ENCODE data around the gene NSUN2. TPM values are rescaled to one million over a fixed set of nuclear protein-coding genes. Genes with fewer than 3 reads are reported as not detected.
A peak's percentile ranks its signal among the peaks of the same experiment; 100 is the strongest.
"Not testable (repeated sequence)": the region's sequence is repeated elsewhere in the genome, so short reads cannot be mapped to it uniquely, and the experiment has no call there.

NSUN2 gene
- total and polyA plus RNA-seq, 9 donors = 33.2 to 50.2 (median 38.1) TPM

DNA sequence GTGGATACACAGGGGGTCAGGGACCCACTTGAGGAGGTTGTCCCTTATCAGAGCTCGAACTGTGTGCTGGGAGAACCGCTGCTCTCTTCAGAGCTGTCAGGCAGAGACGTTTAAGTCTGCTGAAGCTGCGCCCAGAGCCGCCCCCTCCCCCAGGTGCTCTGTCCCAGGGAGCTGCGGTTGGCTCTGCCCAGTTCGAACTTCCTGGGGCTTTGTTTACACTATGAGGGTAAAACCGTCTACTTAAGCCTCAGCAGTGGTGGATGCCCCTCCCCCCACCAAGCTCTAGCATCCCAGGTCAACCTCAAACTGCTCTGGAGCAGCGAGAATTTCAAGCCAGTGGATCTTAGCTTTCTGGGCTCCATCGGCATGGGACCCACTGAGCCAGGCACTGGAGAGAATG, 16.3 kb upstream of the NSUN2 start:
- Histone ChIP-seq H3K4me3 (ENCODE audit: low read length) (no peak overlapping the region), H3K27ac (ENCODE audit: low read length) (no peak overlapping the region), H3K4me1 (ENCODE audit: control insufficient read depth, insufficient read depth, low read length) (no peaks in the 10 kb centered on the region), H3K36me3 (ENCODE audit: control insufficient read depth, insufficient read depth, low read length) (no peaks in the 10 kb centered on the region), H3K27me3 (ENCODE audit: control insufficient read depth, insufficient read depth, low read length) (no peaks in the 10 kb centered on the region), H3K9me3 (replicated peaks; ENCODE audit: control insufficient read depth, low read depth, low read length) (peaks cover 7% of the 10 kb centered on the region)
- WGBS (ENCODE audit: insufficient coverage) = 78% methylated on average over 6 of the region's 10 CpGs
- DNase-seq = no peak

DNA sequence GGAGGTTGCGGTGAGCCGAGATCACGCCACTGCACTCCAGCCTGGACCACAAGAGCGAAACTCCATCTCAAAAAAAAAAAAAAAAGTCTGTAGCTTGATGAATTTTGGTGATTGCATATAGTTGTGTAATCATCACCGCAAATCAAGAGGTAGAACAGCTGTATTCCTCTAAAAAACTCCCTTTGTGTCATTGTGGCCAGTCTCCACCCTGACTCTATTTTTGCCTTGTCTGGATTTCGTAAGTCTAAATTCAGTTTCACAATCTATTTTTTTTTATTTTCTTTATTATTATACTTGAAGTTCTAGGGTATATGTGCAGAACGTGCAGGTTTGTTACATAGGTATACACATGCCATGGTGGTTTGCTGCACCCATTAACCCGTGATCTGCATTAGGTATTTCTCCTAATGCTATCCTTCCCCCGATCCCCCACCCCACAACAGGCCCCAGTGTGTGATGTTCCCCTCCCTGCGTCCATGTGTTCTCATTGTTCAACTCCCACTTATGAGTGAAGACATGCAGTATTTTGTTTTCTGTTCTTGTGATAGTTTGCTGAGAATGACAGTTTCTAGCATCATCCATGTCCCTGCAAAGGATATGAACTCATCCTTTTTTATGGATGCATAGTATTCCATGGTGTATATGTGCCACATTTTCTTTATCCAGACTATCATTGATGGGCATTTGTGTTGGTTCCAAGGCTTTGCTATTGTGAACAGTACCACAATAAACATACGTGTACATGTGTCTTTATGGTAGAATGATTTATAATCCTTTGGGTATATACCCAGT, 12.9 kb upstream of the NSUN2 start:
- WGBS (ENCODE audit: insufficient coverage) = 80% methylated on average over 1 of the region's 11 CpGs
- H3K4me1 ChIP-seq (ENCODE audit: control insufficient read depth, insufficient read depth, low read length); H3K27me3 ChIP-seq (ENCODE audit: control insufficient read depth, insufficient read depth, low read length); H3K27ac ChIP-seq (ENCODE audit: low read length); DNase-seq; H3K36me3 ChIP-seq (ENCODE audit: control insufficient read depth, insufficient read depth, low read length); H3K9me3 ChIP-seq (replicated peaks; ENCODE audit: control insufficient read depth, low read depth, low read length); H3K4me3 ChIP-seq (ENCODE audit: low read length): not testable (repeated sequence)

DNA sequence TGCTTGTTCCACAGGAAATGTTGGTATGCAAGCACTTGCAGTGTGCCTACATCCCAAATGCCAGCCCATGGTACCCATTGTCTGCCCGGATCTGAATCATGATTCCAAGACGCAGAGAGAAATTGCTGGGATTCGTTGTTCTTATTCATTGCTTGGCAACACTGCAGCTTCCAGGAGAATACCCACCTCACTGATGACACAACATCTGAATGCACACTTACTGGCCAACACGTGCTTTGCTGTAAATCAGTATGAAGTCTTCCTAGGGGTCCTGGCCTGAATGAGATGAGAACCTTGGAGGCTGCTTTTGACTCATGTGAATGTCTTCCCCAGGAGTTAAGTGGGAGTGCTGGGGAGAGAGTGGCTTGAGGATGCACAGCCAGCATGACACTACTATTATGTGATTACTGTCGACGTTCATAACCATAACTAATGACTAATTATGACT, 12.0 kb upstream of the NSUN2 start:
- peaks cover 4% of the 10 kb centered on the region for H3K4me1 ChIP-seq (ENCODE audit: control insufficient read depth, insufficient read depth, low read length)
- H3K36me3 ChIP-seq (ENCODE audit: control insufficient read depth, insufficient read depth, low read length) = no peaks in the 10 kb centered on the region
- no peak for DNase-seq
- no peaks in the 10 kb centered on the region for H3K27me3 ChIP-seq (ENCODE audit: control insufficient read depth, insufficient read depth, low read length)
- H3K27ac ChIP-seq (ENCODE audit: low read length) = no peak overlapping the region
- H3K9me3 ChIP-seq (replicated peaks; ENCODE audit: control insufficient read depth, low read depth, low read length) = peaks cover 5% of the 10 kb centered on the region
- WGBS (ENCODE audit: insufficient coverage) = 94% methylated on average over 2 of the region's 6 CpGs
- no peak overlapping the region for H3K4me3 ChIP-seq (ENCODE audit: low read length)

DNA sequence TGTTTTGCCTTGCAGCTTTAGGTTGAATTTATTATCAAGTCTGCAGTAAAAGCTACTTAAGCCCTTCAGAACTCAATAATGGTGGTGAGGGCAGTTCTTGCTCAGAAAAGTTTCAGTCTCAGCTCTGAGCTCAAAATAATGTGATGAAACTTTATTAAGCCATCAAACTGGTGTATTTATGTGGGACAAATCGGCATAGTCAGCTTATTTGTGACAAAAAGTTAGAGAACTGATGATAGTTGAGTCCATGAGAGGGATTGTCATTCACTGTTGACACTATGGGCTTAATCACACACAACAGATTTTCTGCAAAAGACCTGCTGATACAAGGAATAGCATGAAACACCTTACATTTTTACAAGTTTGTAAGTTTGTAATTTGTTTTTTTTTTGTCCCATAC, 9.8 kb upstream of the NSUN2 start:
- Histone ChIP-seq H3K9me3 (replicated peaks; ENCODE audit: control insufficient read depth, low read depth, low read length) (no peaks in the 10 kb centered on the region), H3K27me3 (ENCODE audit: control insufficient read depth, insufficient read depth, low read length) (no peaks in the 10 kb centered on the region), H3K36me3 (ENCODE audit: control insufficient read depth, insufficient read depth, low read length) (peaks cover 2% of the 10 kb centered on the region), H3K27ac (ENCODE audit: low read length) (no peak overlapping the region), H3K4me1 (ENCODE audit: control insufficient read depth, insufficient read depth, low read length) (peaks cover 4% of the 10 kb centered on the region), H3K4me3 (ENCODE audit: low read length) (no peak overlapping the region)
- WGBS (ENCODE audit: insufficient coverage) = no CpG with 5 or more reads among the region's 1 CpG
- no peak for DNase-seq

DNA sequence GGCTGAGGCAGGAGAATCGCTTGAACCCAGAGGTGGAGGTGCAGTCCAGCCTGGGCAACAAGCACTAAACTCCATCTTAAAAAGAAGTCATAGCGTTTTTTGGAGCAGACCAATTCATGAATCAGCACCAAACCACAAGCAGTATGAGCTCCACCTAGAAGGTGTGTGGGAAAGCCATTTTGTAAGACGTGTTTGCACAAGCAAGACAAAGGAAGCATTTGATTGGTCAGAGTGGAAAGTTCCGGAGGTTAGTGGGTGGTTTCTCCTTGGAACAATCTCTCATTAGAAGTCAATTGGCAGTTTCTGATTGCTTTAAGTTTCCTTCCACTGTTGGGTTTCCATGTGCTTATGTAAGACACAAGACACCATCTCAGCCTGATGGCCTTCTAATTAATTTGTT, 5.4 kb upstream of the NSUN2 start:
- peaks cover 12% of the 10 kb centered on the region for H3K4me1 ChIP-seq (ENCODE audit: control insufficient read depth, insufficient read depth, low read length)
- no CpG with 5 or more reads among the region's 4 CpGs for WGBS (ENCODE audit: insufficient coverage)
- no peaks in the 10 kb centered on the region for H3K27me3 ChIP-seq (ENCODE audit: control insufficient read depth, insufficient read depth, low read length)
- H3K4me3 ChIP-seq (ENCODE audit: low read length) = no peak overlapping the region
- peaks cover 6% of the 10 kb centered on the region for H3K36me3 ChIP-seq (ENCODE audit: control insufficient read depth, insufficient read depth, low read length)
- H3K9me3 ChIP-seq (replicated peaks; ENCODE audit: control insufficient read depth, low read depth, low read length) = no peaks in the 10 kb centered on the region
- no peak overlapping the region for H3K27ac ChIP-seq (ENCODE audit: low read length)
- no peak for DNase-seq

DNA sequence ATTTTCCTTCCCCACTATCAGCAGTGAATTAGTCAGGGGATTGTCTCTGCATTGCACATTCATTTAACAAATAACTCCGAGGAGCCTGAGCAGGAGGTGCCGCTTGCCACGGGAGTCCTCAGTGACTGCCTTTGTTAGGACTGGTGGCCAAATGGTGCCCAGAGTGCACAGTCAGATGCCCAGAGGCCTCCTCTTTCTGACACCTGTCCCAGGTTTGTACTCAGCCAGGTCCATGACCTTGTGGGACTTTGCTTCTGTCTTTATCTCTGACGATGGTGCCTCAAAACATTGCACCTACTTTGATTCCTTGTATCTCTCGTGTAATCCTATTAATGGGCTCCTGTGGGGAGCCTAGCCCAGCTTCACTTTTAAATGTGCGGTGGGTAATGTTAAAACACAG, 4.7 kb upstream of the NSUN2 start:
- Histone ChIP-seq H3K27ac (ENCODE audit: low read length) (no peak overlapping the region), H3K27me3 (ENCODE audit: control insufficient read depth, insufficient read depth, low read length) (no peaks in the 10 kb centered on the region), H3K9me3 (replicated peaks; ENCODE audit: control insufficient read depth, low read depth, low read length) (no peaks in the 10 kb centered on the region), H3K36me3 (ENCODE audit: control insufficient read depth, insufficient read depth, low read length) (peaks cover 6% of the 10 kb centered on the region), H3K4me1 (ENCODE audit: control insufficient read depth, insufficient read depth, low read length) (peaks cover 12% of the 10 kb centered on the region), H3K4me3 (ENCODE audit: low read length) (no peak overlapping the region)
- 83% methylated on average over 5 of the region's 6 CpGs for WGBS (ENCODE audit: insufficient coverage)
- DNase-seq = no peak

DNA sequence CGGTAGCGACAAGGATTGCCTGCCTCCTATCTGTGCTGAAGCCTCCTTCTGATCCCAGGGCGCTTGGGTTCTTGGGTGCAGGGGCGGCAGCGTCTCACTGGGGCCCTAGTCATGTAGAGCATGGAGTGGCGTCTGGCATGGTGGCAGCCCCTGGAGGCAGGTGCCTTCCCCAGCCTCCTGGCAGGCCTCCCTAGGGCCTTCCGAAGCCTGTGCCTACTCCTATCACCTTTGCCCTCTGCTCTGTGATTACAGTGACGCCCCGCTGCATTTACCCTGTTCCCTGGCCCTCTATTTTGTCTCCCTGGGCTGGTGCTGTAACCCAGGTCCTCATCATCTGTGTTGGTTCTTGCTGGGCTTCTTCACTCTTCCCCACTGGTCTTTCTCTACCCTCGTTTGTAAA, 4.2 kb upstream of the NSUN2 start:
- H3K4me1 ChIP-seq (ENCODE audit: control insufficient read depth, insufficient read depth, low read length) = peaks cover 16% of the 10 kb centered on the region
- no peaks in the 10 kb centered on the region for H3K9me3 ChIP-seq (replicated peaks; ENCODE audit: control insufficient read depth, low read depth, low read length)
- WGBS (ENCODE audit: insufficient coverage) = 90% methylated on average over 10 of the region's 10 CpGs
- H3K4me3 ChIP-seq (ENCODE audit: low read length) = no peak overlapping the region
- peaks cover 6% of the 10 kb centered on the region for H3K36me3 ChIP-seq (ENCODE audit: control insufficient read depth, insufficient read depth, low read length)
- DNase-seq = no peak
- H3K27ac ChIP-seq (ENCODE audit: low read length) = no peak overlapping the region
- H3K27me3 ChIP-seq (ENCODE audit: control insufficient read depth, insufficient read depth, low read length) = no peaks in the 10 kb centered on the region

DNA sequence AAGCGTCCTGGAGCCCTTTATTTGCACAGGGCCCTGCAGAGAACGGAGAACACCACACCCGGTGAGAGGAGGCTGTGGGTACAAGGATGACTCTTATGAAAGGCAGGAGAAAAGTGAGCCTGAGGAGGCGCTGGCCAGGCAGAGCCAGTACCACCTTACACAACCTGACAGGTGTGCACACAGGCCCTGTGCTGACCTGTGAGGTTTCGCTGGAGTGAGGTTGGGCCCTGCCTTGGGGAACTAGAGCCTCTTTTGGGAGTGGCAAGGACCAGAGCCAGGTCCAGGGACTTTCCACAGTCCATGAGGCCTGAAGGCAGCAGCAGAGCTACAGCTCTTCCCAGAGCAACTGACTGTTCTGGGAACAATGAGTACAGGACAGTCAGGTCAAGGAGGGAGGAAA, 3.4 kb upstream of the NSUN2 start:
- Histone ChIP-seq H3K4me1 (ENCODE audit: control insufficient read depth, insufficient read depth, low read length) (peaks cover 17% of the 10 kb centered on the region), H3K9me3 (replicated peaks; ENCODE audit: control insufficient read depth, low read depth, low read length) (no peaks in the 10 kb centered on the region), H3K4me3 (ENCODE audit: low read length) (no peak overlapping the region), H3K27me3 (ENCODE audit: control insufficient read depth, insufficient read depth, low read length) (no peaks in the 10 kb centered on the region), H3K36me3 (ENCODE audit: control insufficient read depth, insufficient read depth, low read length) (peaks cover 8% of the 10 kb centered on the region), H3K27ac (ENCODE audit: low read length) (no peak overlapping the region)
- 91% methylated on average over 1 of the region's 5 CpGs for WGBS (ENCODE audit: insufficient coverage)
- DNase-seq = no peak

DNA sequence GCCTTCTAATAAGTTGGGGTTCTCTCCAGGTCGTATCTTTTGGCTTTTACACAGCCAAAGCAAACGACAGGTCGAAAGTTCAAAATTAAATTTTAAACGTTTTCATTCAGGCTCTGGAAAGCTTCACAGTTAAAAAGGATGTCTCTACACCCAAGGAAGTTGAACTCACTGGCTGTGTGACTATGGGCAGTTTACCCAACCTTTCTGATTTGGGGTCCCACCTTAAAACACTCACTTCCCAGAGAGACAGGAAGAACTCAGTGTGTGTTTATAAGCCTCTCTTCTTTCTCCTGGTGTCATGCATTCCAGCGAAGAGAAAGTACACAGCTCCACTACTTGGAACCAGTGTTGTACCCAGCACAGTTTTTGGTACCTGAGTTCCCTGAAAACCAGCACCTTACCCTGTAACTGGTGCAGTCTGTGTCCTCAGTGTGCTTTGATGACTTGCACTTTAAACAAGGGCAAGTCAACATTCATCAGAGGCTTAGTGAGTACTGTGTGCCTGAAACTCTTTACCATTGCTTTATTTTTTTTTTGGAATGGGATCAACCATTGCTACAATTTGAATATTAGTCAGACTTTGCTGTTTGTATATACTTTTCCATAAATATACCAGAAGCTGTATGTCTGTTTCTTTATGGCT, 2.1 kb upstream of the NSUN2 start:
- 60% methylated on average over 5 of the region's 5 CpGs for WGBS (ENCODE audit: insufficient coverage)
- Histone ChIP-seq H3K9me3 (replicated peaks; ENCODE audit: control insufficient read depth, low read depth, low read length) (no peaks in the 10 kb centered on the region), H3K27ac (ENCODE audit: low read length) (no peak overlapping the region), H3K36me3 (ENCODE audit: control insufficient read depth, insufficient read depth, low read length) (peaks cover 17% of the 10 kb centered on the region), H3K27me3 (ENCODE audit: control insufficient read depth, insufficient read depth, low read length) (no peaks in the 10 kb centered on the region), H3K4me1 (ENCODE audit: control insufficient read depth, insufficient read depth, low read length) (peaks cover 14% of the 10 kb centered on the region), H3K4me3 (ENCODE audit: low read length) (no peak overlapping the region)
- no peak for DNase-seq

DNA sequence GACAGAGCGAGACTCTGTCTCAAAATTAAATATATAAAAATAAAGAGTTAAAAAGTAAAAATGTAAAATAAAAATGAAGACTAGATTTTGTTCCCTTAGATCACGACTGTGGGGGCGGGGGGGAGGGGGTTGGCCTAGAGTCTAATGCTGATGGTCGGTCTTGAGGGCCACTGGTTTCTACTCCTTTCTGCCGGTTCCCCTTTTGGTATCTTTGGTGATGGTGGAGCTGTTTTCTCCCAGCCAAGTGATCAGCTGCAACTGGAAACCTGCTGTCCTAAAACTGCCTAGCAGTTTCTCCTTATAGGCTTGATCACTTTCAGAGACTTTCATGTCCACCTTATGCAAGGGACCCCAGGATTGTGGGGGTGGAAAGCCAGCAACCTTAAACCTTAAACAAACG, 1.5 kb upstream of the NSUN2 start:
- H3K4me3 ChIP-seq (ENCODE audit: low read length) = peak overlapping the region; percentile 85
- no peak overlapping the region for H3K27ac ChIP-seq (ENCODE audit: low read length)
- H3K36me3 ChIP-seq (ENCODE audit: control insufficient read depth, insufficient read depth, low read length) = peaks cover 23% of the 10 kb centered on the region
- no peaks in the 10 kb centered on the region for H3K9me3 ChIP-seq (replicated peaks; ENCODE audit: control insufficient read depth, low read depth, low read length)
- H3K4me1 ChIP-seq (ENCODE audit: control insufficient read depth, insufficient read depth, low read length) = peaks cover 14% of the 10 kb centered on the region
- H3K27me3 ChIP-seq (ENCODE audit: control insufficient read depth, insufficient read depth, low read length) = no peaks in the 10 kb centered on the region
- WGBS (ENCODE audit: insufficient coverage) = no CpG with 5 or more reads among the region's 6 CpGs
- DNase-seq = peak; percentile 10
